Stimulated activated CD8-positive, alpha-beta memory T cell treated with anti-CD3 and anti-CD28 coated beads, Interleukin-12 subunit alpha, Interleukin-12 subunit beta, amount 100 ng/mL, for 24 hours (primary cell): ENCODE data around the gene C1QL1.

ENCODE experiments used
- DNase-seq: peaks from one replicate; pipeline ENCODE4 v3.0.0-alpha.2; 2020; ENCODE audit errors: extremely low read depth

The C1QL1 gene

DNA sequence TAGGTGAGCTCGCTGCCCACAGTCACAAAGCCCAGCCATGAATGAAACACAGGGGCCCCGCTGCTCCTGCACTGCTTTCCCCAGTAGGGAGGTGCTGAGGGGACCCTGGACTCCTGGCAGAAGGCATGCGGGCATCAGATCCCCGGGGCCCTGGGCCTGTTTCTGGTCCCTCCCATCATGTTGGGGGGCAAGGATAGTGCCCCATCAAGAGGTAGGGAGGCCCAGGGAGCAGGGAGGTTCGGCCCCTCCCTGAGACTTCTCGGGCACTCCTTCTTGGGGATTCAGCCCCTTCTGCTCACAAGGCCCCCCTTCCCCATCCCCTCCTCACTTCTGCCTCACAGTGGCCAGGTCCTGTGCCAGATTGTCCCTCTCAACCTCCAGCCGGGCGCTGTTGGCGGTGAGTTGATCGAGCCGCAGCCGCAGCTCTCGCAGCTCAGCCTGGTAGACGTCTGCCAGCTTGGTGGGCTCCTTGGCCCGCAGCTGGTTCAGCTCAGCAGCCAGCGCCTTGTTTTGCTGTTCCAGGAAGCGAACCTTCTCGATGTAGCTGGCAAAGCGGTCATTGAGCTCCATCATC lies 53.3 kb downstream of the C1QL1 start:
- DNase-seq, result no peak

DNA sequence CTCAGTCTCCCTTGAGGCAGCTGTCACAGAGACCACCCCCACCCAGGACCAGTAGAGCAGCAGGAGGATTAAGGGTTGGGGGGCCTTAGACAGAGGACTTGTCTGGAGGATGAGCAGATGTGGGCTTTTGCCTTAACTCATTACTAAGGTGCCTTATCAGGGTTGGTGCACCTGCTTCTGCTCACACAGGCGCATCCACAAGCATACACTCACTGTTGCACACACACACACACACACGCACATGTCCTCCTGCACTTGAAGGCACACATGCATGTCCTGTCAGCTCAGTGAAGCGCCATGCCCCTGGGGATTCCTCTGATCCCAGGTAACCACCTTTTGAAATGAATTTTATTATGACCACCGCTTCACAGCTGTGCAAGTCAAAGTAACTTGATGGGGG lies 54.0 kb downstream of the C1QL1 start:
- DNase-seq, result no peak

DNA sequence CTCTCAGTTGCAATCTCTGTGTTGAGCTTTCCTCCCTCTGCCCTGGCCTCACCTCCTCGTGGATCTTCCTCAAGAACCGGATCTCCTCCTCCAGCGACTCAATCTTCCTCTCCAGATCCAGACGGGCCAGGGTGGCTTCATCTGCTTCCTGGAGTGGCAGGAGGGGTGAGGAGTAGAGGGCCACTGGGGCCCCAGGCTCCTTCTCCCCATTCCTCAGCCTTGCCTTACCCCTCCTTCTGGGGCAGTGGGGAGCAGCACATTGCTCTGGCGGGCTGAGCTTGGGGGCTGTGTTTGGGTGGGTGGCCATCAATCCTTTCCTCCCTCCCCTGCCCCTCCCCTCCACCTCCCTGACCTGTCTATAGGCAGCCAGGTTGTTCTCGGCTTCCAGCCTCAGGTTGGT lies 54.4 kb downstream of the C1QL1 start:
- DNase-seq, result no peak

DNA sequence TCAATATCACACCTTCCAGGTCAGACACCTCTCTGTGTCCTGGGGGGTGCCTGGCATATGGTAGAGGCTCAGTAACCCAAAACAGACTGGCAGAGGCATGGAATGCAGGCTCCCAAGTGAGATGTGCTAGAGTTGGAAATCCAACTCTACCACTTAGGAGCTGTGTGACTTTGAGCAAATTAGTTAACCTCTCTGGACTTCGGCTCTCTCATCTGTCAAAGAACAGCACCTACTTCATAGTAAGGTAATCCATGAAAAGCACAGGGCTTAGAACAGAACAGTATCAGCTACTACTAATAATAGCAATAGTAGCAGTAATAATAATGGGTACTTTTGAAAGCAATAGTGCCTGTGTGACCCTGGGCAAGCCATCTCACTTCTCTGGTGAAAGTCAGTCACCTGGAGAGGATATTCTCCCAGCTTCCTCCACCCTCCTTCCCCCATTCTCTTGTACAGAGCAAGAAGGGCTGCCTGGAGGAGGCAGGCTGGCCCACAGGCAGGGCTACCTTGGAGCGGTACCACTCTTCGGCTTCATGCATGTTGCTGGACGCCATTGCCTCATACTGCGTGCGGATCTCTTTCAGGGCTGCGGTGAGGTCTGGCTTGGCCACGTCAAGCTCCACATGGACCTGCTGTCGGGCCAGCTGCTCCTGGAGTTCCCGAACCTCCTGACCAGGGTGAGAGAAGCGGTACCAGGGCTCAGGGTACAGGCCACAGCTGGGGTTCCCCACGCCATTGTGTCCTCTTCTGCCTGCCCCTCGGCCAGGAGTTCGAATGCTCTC lies 55.1 kb downstream of the C1QL1 start:
- no peak for DNase-seq

DNA sequence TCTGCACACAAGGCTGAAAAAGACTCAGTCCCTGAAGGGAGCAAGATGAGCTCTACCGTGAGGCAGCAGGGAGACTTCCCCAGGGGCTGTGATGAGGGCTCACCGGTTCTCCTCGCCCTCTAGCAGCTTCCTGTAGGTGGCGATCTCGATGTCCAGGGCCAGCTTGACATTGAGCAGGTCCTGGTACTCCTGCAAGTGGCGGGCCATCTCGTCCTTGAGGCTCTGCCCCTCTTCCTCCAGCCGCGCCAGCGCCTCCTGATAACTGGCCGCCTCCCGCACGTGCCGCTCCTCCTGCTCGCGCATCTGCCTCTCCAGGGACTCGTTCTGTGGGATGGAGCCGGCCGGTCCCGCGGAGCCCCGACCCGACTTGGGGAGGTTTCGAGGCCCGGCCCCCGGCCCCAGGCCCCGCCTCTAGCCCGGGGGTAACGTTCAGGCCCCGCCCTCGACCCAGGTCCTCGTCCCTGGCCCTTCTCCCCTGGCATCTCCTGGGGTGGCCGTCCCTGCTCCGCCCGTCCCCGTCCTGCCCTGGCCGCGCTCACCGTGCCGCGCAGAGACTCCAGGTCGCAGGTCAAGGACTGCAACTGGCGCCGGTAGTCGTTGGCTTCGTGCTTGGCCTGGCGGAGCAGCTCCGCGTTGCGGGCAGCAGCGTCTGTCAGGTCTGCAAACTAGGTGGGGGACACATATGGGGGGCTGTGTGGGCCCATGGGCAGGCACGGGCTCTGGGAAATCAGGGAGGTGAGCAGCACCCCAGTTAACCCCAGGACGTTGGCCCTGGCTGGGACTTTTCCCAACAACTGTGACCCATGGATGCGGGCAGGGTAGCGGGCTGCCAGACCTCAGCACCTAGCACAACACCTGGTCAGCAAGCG lies 56.7 kb downstream of the C1QL1 start:
- DNase-seq, result no peak

DNA sequence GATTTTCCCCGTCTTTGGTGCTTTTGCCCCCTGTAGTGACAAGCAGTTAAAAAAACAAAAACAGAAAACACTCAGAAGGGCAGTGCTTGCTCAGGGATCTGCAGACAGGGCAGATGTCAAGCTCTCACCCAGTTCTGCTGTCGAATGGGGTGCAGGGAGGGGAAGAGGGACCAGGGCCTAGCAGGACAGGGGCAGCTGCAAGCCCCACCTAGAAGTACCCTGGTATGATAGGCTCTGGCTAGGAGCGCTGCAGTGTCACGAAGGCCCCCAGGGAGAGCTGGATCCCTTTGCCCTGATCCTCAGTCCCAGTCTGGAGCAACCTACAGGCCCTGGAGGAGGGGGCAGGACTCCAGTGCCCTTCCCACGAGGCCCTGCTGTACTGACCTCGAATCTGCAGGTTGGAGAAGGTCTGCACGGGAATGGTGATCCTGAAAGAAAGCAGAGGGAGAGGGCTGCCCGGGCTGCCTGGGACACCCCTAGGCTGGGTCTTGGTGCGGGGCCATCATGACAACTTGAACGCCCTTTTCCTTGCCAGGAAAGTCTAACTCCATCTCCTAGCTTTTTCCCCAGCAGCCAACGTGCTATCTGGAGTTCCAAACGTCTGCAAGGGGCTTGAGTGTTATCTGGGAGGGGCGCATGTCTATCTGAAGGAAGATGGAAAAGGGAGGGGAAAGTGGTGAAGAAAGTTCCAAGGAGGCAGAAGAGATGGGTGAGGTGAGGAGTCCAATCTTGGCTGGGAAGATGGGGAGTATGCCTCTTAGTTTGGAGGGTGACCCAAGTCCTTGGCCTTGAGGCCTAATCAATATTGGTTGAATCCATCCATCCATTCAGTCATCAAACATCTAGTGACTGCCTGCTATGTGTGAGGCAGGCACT lies 57.6 kb downstream of the C1QL1 start:
- DNase-seq, result no peak
